Lower leg skin (tissue), 4 donors: ENCODE results near the gene DUSP9. TPM values are rescaled to one million over a fixed set of nuclear protein-coding genes. Genes with fewer than 3 reads are reported as not detected.

Experiments used
- DNase-seq, 2 donors: peaks; one replicate each; pipeline ENCODE4 v3.0.0-alpha.2; 2019; ENCODE audit warnings: low spot score in 2 of 2
- H3K4me3 ChIP-seq: fragments of 200-600 bp; sonication (generic); 2 replicates; pipeline ENCODE4 v1.5.1; 2017; ENCODE audit warnings: mild to moderate bottlenecking, low read depth; ENCODE audit not compliant: poor library complexity, severe bottlenecking
- CTCF ChIP-seq, 3 donors: fragments of 450-650 bp; IDR thresholded peaks; one replicate each; pipeline ENCODE4 v1.5.1; 2016; ENCODE audit warnings: antibody characterized with exemption in 3 of 3, mild to moderate bottlenecking in 3 of 3, moderate library complexity in 2 of 3
- POLR2A ChIP-seq, 2 donors: fragments of 450-650 bp; IDR thresholded peaks; one replicate each; pipeline ENCODE4 v1.6.1; 2016 to 2017; ENCODE audit warnings: antibody characterized with exemption in 2 of 2, mild to moderate bottlenecking in 1 of 2, moderate library complexity in 1 of 2
- WGBS, 2 donors: methylation state at CpG; one replicate each; pipeline ENCODE4 v1.1.5; 2018; 5-methylcytosine and 5-hydroxymethylcytosine counted together
- intact Hi-C: fragments of 100-400 bp; cut with DNase I; formaldehyde crosslinking; loops from one replicate; pipeline ENCODE4 v1.15.0; 2023; ENCODE audit warnings: low total_unique reads
- total RNA-seq, 4 donors: library from RNA; depleted of rRNA; stranded (reverse); fragments of >200 nt; gene quantifications; one replicate each; pipeline ENCODE4 v1.1.0, GENCODE V29; 2016

Gene DUSP9
- total RNA-seq, 4 donors from 2014 or later, result 0.13 to 0.20 TPM; not detected in 2

GRCh38 chrX:153670748-153671588 lies 24.0 kb downstream of the DUSP9 start:
- TF ChIP-seq POLR2A (IDR thresholded peaks at IDR 0.05) (no peak), CTCF (IDR thresholded peaks at IDR 0.05) (no peak)
- peak in 1 of 2 donors; percentile 39 for DNase-seq
- intact Hi-C loops, result no loop called here
- no peak overlapping the region for H3K4me3 ChIP-seq
- 89 to 100% methylated on average over 1 to 23 of the region's 23 CpGs for WGBS, 2 donors

DNA sequence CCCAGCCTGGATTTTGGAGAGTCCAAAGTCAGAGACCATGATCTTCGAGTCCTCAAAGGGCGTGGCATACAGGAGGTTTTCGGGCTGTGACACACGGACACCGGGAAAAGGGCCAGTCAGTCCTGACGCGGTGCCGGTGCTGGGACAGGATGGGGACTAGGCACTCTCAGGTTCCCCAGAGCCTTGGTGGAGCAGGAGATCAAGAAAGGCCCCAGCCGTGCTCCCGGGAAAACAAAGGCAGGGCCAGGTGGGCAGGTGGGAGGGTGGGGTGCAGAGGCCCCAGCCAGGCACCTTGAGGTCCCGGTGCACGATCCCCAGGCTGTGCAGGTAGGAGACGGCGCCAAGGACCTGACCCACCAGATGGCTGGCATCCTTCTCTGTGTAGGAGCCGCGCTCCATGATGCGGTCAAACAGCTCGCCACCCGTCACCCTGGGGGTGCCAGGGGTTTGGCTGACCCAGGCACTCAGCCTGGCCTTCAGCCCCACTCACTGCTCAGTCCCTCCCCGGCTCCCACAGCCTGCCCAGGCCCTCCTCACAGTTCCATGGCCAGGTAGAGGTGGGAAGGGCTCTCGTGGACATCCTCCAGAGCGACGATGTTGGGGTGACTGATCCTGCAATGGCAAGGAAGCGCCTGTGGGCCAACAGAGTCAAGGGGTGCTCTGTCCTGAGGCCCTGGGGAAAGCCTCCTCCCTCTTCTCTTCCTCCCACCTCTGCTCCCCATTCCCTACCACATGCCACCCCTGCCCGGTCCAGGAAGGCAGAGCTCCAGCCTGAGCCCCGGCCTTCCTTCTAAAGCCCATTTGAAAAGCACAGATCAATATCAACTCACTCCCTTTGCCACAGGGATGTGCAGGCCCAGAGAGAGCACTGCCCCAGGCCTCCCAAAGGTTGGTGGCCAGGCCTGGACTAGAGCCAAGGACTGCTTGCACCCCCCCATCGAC lies 24.9 kb downstream of the DUSP9 start:
- 90 to 92% methylated on average over 11 to 27 of the region's 27 CpGs for WGBS, 2 donors
- no peak overlapping the region for H3K4me3 ChIP-seq
- TF ChIP-seq CTCF (IDR thresholded peaks at IDR 0.05) (no peak), POLR2A (IDR thresholded peaks at IDR 0.05) (no peak)
- intact Hi-C loops, result no loop called here
- peak in 1 of 2 donors; percentile 78 for DNase-seq

GRCh38 chrX:153672531-153673427 lies 25.8 kb downstream of the DUSP9 start:
- no peak for TF ChIP-seq POLR2A (IDR thresholded peaks at IDR 0.05)
- no peak for TF ChIP-seq CTCF (IDR thresholded peaks at IDR 0.05)
- H3K4me3 ChIP-seq, result no peak overlapping the region
- intact Hi-C loops, result no loop called here
- peak in 1 of 2 donors; percentile 83 for DNase-seq
- WGBS, 2 donors, result 65 to 69% methylated on average over 12 to 46 of the region's 53 CpGs

DNA sequence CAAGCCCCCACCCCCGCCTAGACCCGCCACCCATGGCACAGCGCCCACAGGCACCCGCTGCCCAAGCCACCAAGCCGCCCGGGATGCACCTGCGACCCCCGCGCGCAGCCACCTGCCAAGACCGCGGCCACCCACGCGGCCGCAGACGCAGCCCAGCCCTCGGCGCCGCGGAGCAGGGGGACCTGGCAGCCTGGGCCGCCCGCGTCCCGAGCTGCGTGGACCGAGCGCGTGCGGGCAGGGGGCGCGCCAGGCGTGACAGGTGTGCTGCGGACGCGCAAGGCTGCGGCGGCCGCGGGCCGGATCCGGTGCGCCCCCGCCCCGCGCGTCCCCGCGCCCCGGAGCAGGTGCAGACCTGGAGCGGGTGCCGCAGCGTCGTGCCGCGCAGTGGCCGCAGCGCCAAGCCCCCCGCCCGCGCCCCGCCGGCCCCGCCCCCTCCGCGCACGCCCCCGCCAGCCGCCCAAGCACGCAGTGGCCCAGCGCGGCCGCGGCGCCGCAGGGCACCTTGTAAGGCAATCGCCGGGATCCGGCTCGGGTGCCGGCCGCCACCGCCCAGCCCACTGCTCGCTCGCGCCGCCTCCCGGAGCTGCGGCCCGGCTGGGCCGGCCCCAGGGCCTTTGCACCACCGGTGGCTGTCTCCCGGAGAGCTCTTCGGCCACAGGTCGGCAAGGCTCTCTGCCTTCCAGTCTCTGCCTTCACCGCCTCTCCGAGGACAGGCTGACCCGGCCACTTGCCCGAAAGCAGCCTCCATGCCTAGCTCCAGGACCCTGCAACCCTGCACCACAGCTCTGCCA lies 26.6 kb downstream of the DUSP9 start, which contains the start of gene PNCK:
PNCK (minus strand) TSS at position 386 of the 791 bp plus-strand sequence. CDS start 737 bp downstream, outside the sequence.
- peak in 1 of 2 donors; percentile 54 for DNase-seq
- no peak for TF ChIP-seq POLR2A (IDR thresholded peaks at IDR 0.05)
- TF ChIP-seq CTCF (IDR thresholded peaks at IDR 0.05), result no peak
- intact Hi-C loops, result no loop called here
- no peak within 1 kb of the TSS for H3K4me3 ChIP-seq
- WGBS, 2 donors, result 58 to 68% methylated on average over 6 to 31 of the region's 98 CpGs
